Measurements from ENCODE around the gene AKIRIN2. TPM values are rescaled to one million over a fixed set of nuclear protein-coding genes. Genes with fewer than 3 reads are reported as not detected.

Gene AKIRIN2
- total and polyA plus RNA-seq, 4 donors: 20.9 to 63.1 (median 50.3) TPM

- DNase-seq (peak in 1 of 3 donors; percentile 38), ATAC-seq (ENCODE audit: insufficient read depth, low FRiP score) (no peak)
- Histone ChIP-seq H3K9me3 (ENCODE audit: control insufficient read depth in 4 of 4, insufficient read depth in 3 of 4, low read length in 3 of 4) (no peaks in the 10 kb centered on the region), H3K4me1 (ENCODE audit: control insufficient read depth in 5 of 5, insufficient read depth in 5 of 5, low read length in 5 of 5) (peaks cover 0 to 7% (median 0%) of the 10 kb centered on the region in 5 donors), H3K4me3 (no peak overlapping the region), H3K27me3 (ENCODE audit: control insufficient read depth in 3 of 3, insufficient read depth in 3 of 3, low read length in 2 of 3) (no peaks in the 10 kb centered on the region), H3K27ac (ENCODE audit: low read depth in 1 of 2, low read length in 1 of 2) (no peak overlapping the region), H3K36me3 (ENCODE audit: control insufficient read depth in 4 of 4, insufficient read depth in 4 of 4, low read length in 4 of 4) (peaks cover 13 to 39% (median 26%) of the 10 kb centered on the region in 4 donors), H3K9ac (ENCODE audit: insufficient read depth in 1 of 2, low read length in 2 of 2) (no peak overlapping the region)
- WGBS, 2 donors: 41 to 50% methylated on average over 4 of the region's 4 CpGs
- no peak for TF ChIP-seq CTCF (IDR thresholded peaks at IDR 0.05; ENCODE audit: control extremely low read depth, extremely low read depth)
Observed at GRCh38 chr6:87675004-87675681, 26.9 kb downstream of the AKIRIN2 start.

GRCh38 chr6:87674290-87674689 lies 27.7 kb downstream of the AKIRIN2 start:
- ATAC-seq (ENCODE audit: insufficient read depth, low FRiP score): no peak
- no peak for DNase-seq
- Histone ChIP-seq H3K27ac (ENCODE audit: low read depth in 1 of 2, low read length in 1 of 2) (no peak overlapping the region), H3K36me3 (ENCODE audit: control insufficient read depth in 4 of 4, insufficient read depth in 4 of 4, low read length in 4 of 4) (peaks cover 13 to 33% (median 25%) of the 10 kb centered on the region in 4 donors), H3K9me3 (ENCODE audit: control insufficient read depth in 4 of 4, insufficient read depth in 3 of 4, low read length in 3 of 4) (no peaks in the 10 kb centered on the region), H3K4me1 (ENCODE audit: control insufficient read depth in 5 of 5, insufficient read depth in 5 of 5, low read length in 5 of 5) (peaks cover 0 to 7% (median 0%) of the 10 kb centered on the region in 5 donors), H3K27me3 (ENCODE audit: control insufficient read depth in 3 of 3, insufficient read depth in 3 of 3, low read length in 2 of 3) (no peaks in the 10 kb centered on the region), H3K4me3 (no peak overlapping the region), H3K9ac (ENCODE audit: insufficient read depth in 1 of 2, low read length in 2 of 2) (no peak overlapping the region)
- TF ChIP-seq CTCF (IDR thresholded peaks at IDR 0.05; ENCODE audit: control extremely low read depth, extremely low read depth): no peak

GRCh38 chr6:87673237-87673636 lies 28.8 kb downstream of the AKIRIN2 start:
- no peak overlapping the region for H3K4me3 ChIP-seq
- ATAC-seq (ENCODE audit: insufficient read depth, low FRiP score): no peak
- TF ChIP-seq CTCF (IDR thresholded peaks at IDR 0.05; ENCODE audit: control extremely low read depth, extremely low read depth): no peak
- H3K36me3 ChIP-seq (ENCODE audit: control insufficient read depth in 4 of 4, insufficient read depth in 4 of 4, low read length in 4 of 4): peaks cover 11 to 31% (median 24%) of the 10 kb centered on the region in 4 donors
- no peak overlapping the region for H3K27ac ChIP-seq (ENCODE audit: low read depth in 1 of 2, low read length in 1 of 2)
- no peaks in the 10 kb centered on the region for H3K9me3 ChIP-seq (ENCODE audit: control insufficient read depth in 4 of 4, insufficient read depth in 3 of 4, low read length in 3 of 4)
- peaks cover 0 to 7% (median 0%) of the 10 kb centered on the region in 5 donors for H3K4me1 ChIP-seq (ENCODE audit: control insufficient read depth in 5 of 5, insufficient read depth in 5 of 5, low read length in 5 of 5)
- no peak for DNase-seq
- H3K9ac ChIP-seq (ENCODE audit: insufficient read depth in 1 of 2, low read length in 2 of 2): no peak overlapping the region
- no peaks in the 10 kb centered on the region for H3K27me3 ChIP-seq (ENCODE audit: control insufficient read depth in 3 of 3, insufficient read depth in 3 of 3, low read length in 2 of 3)
- 97 to 100% methylated on average over 5 of the region's 5 CpGs for WGBS, 2 donors
